Activated effector memory CD4-positive, alpha-beta T cell treated with Interleukin-2 at 50 U/mL for 16 hours (primary cell): ENCODE results near the gene USP54.

ENCODE experiments used
- DNase-seq: peaks from one replicate; pipeline ENCODE4 v3.0.0-alpha.2; 2020

The USP54 gene

DNA sequence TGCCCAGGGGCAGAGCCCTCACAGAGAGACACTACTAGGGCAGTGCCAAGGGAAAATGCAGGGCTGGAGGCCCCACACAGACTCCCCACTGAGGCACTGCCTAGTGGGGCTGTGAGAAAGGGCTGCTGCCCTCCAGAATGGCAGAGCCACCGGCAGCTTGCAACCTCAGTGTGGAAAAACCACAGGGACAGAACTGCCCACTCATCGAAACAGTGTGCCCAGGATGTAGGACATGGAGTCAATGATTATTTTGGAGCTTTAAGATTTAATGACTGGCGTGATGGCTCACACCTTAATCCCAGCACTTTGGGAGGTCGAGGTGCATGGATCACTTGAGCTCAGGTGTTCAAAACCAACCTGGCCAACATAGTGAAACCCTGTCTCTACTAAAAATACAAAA lies 130.2 kb downstream of the USP54 start:
- DNase-seq: no peak

- no peak for DNase-seq
Measured at GRCh38 chr10:73459683-73460314, 131.3 kb downstream of the USP54 start.

GRCh38 chr10:73456187-73456890 lies 134.8 kb downstream of the USP54 start:
- no peak for DNase-seq

GRCh38 chr10:73449113-73449512 lies 142.0 kb downstream of the USP54 start:
- no peak for DNase-seq

GRCh38 chr10:73448384-73448783 lies 142.8 kb downstream of the USP54 start:
- no peak for DNase-seq
